ENCODE data around the gene SYNE3. TPM values are rescaled to one million over a fixed set of nuclear protein-coding genes. Genes with fewer than 3 reads are reported as not detected.

The SYNE3 gene, protein sequence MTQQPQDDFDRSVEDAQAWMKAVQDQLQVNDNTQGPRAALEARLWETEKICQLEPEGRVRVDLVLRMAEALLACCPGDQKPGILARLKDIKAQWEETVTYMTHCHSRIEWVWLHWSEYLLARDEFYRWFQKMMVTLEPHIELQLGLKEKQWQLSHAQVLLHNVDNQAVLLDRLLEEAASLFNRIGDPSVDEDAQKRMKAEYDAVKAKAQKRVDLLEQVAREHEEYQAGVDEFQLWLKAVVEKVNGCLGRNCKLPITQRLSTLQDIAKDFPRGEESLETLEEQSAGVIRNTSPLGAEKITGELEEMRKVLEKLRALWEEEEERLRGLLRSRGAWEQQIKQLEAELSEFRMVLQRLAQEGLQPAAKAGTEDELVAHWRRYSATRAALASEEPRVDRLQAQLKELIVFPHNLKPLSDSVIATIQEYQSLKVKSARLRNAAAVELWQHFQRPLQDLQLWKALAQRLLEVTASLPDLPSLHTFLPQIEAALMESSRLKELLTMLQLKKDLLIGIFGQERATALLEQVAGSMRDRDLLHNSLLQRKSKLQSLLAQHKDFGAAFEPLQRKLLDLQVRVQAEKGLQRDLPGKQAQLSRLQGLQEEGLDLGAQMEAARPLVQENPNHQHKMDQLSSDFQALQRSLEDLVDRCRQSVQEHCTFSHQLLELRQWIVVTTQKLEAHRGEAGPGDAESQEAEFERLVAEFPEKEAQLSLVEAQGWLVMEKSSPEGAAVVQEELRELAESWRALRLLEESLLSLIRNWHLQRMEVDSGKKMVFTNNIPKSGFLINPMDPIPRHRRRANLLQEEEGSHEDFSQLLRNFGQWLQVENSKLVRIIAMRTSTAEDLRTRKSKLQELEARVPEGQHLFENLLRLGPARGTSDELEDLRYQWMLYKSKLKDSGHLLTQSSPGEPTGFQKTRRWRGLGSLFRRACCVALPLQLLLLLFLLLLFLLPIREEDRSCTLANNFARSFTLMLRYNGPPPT
- 13.6 TPM for total RNA-seq

DNA sequence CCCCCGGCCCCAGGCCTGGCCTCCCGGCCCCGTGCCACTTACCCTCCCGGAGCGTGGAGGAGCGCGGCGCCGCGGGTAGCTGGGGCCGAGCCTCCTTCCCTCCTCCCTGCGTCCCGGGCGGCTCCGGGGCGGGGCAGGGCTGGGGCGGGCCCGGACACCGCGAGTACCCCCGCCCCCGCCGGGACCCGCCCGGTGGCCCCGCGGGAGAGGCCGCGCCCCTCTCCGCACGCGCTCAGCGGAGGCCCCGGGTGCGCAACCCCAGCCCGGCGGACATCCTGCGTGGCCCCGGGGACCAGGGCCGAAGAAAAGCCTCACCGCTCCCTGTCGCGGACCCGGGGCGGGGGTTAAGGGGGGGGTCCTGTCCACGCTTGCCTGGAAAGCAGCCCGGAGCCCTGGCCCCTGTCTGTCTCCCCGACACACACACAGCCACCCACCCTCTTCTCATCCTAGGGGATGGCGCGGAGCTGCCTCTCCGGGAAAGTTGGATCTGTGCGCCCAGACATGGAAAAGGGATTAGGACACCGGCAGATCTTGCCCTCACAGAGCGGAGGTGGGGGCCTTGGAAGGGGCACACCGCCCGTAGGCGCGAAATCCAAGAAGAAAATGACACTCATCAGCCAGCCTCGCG lies at the start of gene SYNE3:
SYNE3 (minus strand) TSS at position 97 of the 628 bp plus-strand sequence. CDS start 40,829 bp downstream, outside the sequence.
- ATAC-seq, result peak; percentile 83

GRCh38 chr14:95564060-95564459 lies 47.6 kb upstream of the SYNE3 start:
- ATAC-seq (no peak), DNase-seq (ENCODE audit: low spot score) (no peak)

More for the DNA sequence above, at the start of gene SYNE3:
- DNase-seq (ENCODE audit: low spot score), result peak; percentile 75

DNA sequence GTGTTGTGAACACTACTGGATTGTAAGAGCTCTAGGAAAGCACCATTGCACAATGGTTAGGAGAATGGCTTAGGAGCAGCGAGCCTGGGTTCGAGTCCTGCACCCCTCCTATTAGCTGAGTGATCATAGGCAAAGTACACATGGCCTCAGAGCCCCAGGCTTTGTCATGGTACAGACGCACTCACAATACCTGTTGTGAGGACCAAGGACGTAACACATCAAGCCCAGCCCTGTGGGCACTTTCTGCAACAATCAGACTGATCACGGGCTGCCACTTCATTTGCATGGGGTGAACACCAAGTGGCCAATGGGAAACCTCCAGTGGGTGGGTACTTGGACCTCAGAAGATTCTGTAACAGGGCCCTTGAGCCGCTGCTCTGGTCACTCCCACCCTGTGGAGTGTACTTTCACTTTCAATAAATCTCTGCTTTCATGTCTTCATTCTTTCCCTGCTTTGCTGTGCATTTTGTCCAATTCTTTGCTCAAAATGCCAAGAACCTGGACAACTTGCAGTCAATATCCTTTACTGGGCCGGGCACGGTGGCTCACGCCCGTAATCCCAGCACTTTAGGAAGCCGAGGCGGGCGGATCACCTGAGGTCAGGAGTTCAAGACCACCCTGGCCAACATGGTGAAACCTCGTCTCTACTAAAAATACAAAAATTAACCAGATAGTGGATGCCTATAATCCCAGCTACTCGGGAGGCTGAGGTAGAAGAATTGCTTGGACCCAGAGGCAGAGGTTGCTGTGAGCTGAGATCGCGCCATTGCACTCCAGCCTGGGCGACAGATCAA lies 46.6 kb upstream of the SYNE3 start:
- peak; percentile 48 for ATAC-seq
- DNase-seq (ENCODE audit: low spot score), result no peak

DNA sequence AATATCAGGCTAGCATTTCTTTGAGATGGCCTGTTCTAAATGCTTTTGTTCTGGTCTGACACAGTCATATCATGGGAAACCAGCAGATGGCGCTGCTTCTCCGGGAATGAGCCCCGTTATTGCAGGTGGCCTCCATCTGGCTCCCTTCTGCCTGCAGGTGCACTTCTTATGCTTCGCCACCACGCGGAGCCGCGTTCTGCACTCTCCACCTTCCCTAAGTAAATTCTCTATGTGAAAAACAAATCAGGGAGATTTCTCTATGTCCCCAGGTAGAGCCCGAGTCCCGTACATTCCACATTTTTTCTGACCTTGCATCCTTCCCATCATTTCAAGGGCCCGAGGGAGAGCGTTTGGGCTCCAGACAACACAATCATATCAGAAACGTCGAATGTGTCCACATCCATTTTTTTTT lies 44.6 kb upstream of the SYNE3 start:
- ATAC-seq, result peak; percentile 99
- DNase-seq (ENCODE audit: low spot score), result peak; percentile 89

DNA sequence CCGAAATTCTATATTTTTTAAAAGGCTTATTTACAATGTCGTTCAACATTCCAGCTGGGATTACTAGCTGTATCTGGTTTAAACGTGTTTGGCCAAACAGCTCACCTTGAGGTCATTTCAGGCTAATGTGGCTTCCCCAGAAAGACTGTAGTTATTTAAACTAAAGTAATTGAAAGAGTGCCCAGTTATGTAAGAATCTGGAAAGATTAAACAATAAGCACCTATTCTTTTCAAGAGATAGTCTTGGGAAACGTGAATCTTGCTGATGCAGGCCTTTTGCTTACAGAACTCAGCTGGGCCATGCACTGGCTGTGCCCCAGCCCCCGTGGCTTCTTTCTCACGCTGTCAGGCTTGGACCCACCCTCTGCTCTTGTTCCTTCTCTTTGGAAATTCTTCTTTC lies 42.8 kb upstream of the SYNE3 start:
- DNase-seq (ENCODE audit: low spot score) (no peak), ATAC-seq (peak; percentile 12)

- DNase-seq (ENCODE audit: low spot score) (no peak), ATAC-seq (no peak)
These were observed 41.4 kb upstream of the SYNE3 start for GRCh38 chr14:95557832-95558231.

DNA sequence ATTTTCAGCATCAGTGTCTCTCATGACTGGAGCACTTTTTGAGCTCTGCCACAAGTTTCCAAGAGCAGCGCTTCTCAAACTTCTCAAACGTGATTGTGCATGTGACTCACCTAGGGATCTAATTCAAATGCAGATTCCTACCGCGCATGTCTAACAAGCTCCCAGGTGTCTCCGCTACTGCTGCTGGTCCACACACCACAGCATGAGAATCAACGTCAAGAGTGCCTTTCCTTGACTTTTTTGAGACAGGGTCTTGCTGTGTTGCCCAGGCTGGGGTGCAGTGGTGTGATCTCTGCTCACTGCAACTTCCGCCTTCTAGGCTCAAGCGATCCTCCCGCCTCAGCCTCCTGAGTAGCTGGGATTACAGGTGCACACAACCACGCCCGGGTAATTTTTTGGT lies 40.8 kb upstream of the SYNE3 start:
- no peak for ATAC-seq
- no peak for DNase-seq (ENCODE audit: low spot score)

GRCh38 chr14:95555053-95555452 lies 38.6 kb upstream of the SYNE3 start:
- ATAC-seq (no peak), DNase-seq (ENCODE audit: low spot score) (no peak)

- ATAC-seq, result no peak
- DNase-seq (ENCODE audit: low spot score), result no peak
These were observed 36.7 kb upstream of the SYNE3 start for GRCh38 chr14:95553141-95553540.

DNA sequence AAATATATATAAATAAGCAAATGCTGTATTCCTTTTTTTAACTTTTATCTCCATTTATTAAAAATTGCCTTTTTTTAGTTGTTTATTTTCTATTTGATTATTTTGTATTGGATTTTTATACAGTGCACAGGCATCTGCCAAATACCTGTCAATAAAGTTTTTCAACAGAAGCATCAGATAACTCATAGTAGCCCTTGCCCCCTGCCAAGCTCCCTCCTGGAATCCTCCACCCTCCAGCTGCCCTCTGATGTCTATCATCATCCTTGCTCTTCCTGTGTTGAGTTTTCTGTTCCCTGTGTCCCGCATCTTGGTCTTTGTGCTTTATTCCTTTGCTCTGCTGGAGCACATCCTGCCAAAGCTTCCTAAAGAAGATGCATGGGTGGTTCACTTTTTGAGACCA lies 35.0 kb upstream of the SYNE3 start:
- DNase-seq (ENCODE audit: low spot score) (no peak), ATAC-seq (no peak)

GRCh38 chr14:95549656-95550585 lies 33.5 kb upstream of the SYNE3 start:
- ATAC-seq, result peak; percentile 79

GRCh38 chr14:95548328-95548929 lies 32.0 kb upstream of the SYNE3 start:
- DNase-seq (ENCODE audit: low spot score), result no peak

More at GRCh38 chr14:95549656-95550585, 33.5 kb upstream of the SYNE3 start:
- DNase-seq (ENCODE audit: low spot score), result no peak

GRCh38 chr14:95547626-95548327 lies 31.3 kb upstream of the SYNE3 start:
- DNase-seq (ENCODE audit: low spot score) (no peak), ATAC-seq (no peak)

More at GRCh38 chr14:95548328-95548929, 32.0 kb upstream of the SYNE3 start:
- no peak for ATAC-seq

- no peak for ATAC-seq
These were observed 30.8 kb upstream of the SYNE3 start for GRCh38 chr14:95547272-95547625.

DNA sequence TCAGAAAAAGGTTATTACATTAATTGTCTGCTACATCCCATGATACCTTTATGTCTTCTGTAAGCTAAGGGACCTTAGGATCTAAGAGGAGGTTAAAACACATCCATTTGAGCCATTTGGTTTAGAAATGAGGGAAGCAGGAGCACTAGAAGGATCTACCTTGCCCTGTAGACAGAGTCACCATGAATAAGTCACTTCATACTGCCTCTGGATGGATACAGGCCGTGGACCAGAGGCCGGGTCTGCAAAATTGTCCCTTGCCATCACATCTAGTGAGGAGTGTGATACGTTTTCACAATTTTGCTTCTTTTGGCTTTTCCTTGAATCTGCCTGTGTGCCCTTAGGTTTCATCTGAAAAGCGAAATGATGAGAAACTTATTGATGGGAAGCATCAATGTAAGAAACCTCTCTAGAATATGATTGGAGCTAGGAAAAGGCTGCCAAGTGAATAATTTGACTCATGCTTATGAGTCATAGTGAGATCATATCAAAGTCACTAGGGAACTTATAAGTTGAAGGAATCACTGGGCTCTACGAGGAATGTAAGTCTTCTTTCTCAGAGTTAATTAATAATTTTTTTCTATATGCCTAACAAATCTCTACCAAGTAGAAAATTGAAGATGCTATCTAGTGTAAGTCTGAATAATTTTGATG lies 29.2 kb upstream of the SYNE3 start:
- ATAC-seq, result no peak

More at GRCh38 chr14:95547272-95547625, 30.8 kb upstream of the SYNE3 start:
- no peak for DNase-seq (ENCODE audit: low spot score)

DNA sequence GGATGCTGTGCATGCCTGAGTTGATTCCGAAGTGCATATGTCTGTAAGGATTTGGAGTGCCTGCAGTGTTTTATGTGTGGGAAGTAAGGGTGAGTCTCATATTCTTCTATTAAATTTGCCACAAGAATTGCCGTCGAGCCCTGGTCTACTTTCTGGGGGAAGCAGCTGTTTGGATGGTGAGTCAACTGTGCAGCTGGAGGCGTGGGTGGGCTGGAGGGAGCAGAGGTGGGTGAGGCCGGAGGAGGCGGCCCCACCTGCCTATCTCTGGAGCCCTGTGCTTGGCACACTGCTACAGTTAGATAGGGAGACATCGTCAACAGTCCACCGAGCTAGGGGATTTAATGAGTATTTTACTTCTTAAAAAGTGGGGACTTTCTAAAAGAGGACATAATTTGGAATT lies 28.1 kb upstream of the SYNE3 start:
- ATAC-seq, result no peak
- no peak for DNase-seq (ENCODE audit: low spot score)

More for the DNA sequence above, 29.2 kb upstream of the SYNE3 start:
- DNase-seq (ENCODE audit: low spot score), result no peak

GRCh38 chr14:95543021-95543420 lies 26.6 kb upstream of the SYNE3 start:
- ATAC-seq (no peak), DNase-seq (ENCODE audit: low spot score) (no peak)
